NCI-H82 treated with DMSO at 0.1 percent for 48 hours (cell line): ENCODE data around the gene NBL1.
A peak's percentile ranks its signal among the peaks of the same experiment; 100 is the strongest.

Experiments
- DNase-seq: peaks from one replicate; lab custom pipeline; 2025; ENCODE audit not compliant: unreplicated experiment; lab: John Stamatoyannopoulos, UW

The NBL1 gene

GRCh38 chr1:19695772-19696171 lies 51.7 kb downstream of the NBL1 start:
- no peak for DNase-seq

GRCh38 chr1:19696820-19697219 lies 52.7 kb downstream of the NBL1 start:
- no peak for DNase-seq

DNA sequence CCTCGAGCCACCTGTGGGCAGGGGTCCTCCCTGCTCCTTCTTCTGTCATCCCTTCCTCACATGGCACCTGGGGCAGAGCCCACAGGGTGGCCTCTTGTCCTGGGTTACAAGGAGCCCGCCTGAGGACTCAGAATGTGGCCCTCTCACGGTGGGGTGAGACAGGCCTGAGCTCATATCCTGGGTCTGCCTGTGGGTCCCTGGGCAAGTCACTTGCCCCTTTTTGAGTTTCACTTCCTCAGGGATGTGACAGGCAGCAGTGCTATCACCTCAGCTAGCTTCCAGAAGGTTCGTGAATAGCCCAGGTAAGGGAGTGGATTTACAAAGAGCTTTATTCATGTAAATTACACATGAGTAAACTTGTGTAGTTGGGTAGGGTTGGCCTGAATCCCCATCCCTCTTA lies 54.1 kb downstream of the NBL1 start:
- no peak for DNase-seq

DNA sequence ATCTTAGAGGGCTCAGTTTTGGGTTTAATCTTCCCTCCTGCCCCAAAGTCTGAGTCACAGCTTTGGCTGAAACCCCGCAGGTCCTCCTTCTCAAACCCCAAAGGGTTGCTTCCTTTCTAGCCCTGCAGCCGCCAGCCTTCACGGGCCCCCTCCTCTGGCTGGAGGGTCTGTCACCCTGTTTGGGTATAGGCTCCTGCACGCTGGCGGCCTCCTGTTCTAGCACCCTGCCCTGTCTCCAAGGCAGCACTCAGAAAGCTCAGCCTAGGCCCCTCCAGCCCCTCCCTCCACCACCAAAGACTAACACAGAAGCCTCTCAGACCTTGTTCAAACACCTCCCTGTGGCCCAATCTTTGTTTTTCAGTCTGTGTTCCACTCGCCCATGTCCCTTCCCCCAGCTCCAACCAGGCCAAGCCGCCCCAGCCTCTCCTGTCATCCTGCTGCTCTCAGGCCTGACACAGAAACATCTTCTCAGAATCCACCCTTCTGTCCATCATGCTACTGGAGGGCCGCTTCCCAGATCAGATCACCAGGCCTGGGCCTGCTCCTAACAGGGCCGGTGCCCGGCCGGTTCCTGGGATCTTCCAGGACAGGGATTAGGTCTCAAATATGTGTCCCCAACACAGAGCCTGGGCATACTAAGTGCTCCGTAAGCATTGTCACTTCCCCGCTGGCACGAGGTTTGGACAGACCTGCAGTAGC lies 56.1 kb downstream of the NBL1 start:
- DNase-seq = no peak

DNA sequence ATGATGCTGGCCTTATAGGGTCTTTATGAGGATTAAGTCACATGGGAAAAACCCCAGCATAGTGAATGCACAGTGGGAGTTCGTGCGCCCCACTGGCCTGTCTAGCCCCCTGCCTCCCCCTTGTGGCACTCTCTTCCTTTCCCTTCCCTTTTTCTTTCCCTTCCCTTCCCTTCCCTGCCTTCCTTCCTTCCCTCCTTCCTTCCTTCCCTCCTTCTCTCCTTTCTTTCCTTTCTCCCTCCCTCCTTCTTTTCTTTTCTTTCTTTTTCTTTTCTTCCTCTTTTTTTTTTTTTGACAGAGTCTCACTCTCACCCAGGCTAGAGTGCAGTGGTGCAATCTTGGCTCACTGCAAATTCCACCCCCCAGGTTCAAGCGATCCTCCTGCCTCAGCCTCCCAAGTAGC lies 59.2 kb downstream of the NBL1 start:
- DNase-seq = no peak

- peak; percentile 40 for DNase-seq
These were observed 60.4 kb downstream of the NBL1 start for GRCh38 chr1:19704247-19705113.

- no peak for DNase-seq
These were observed 61.4 kb downstream of the NBL1 start for GRCh38 chr1:19705464-19705863.

DNA sequence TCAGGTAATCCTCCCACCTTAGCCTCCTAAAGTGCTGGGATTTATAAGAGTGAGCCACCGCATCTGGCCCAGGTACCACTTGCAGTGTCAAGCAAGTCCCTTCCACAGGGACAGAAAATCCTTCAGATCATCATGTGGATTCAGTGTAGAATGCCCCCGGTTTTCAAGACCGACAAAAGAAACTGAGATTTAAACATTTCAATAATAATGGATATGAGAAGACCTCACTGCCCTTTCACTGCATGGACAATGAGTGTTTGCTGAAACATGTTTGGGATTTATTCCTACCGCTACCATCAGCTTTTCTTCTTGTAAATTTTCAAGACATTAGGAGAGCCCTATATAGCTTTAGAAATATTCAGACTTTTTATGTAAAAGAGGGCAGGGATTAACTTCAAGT lies 62.0 kb downstream of the NBL1 start:
- DNase-seq = no peak
